Smooth muscle cell (in vitro differentiated cells): ENCODE results near the gene HM13. TPM values are rescaled to one million over a fixed set of nuclear protein-coding genes. Genes with fewer than 3 reads are reported as not detected.

Experiments
- DNase-seq: peaks from one replicate; lab custom pipeline; 2025; ENCODE audit not compliant: unreplicated experiment; lab: John Stamatoyannopoulos, UW
- H2AFZ ChIP-seq: fragments of 200-600 bp; sonication (generic); 2 replicates; pipeline ENCODE4 v1.6.0; 2016; ENCODE audit warnings: antibody characterized with exemption, low read depth, mild to moderate bottlenecking
- H3F3A ChIP-seq: fragments of 200-600 bp; sonication (generic); 2 replicates; pipeline ENCODE4 v1.6.0; 2017; ENCODE audit warnings: antibody characterized with exemption, low read depth
- H3K27ac ChIP-seq: fragments of 200-600 bp; sonication (generic); 2 replicates; pipeline ENCODE4 v1.5.1; 2016; ENCODE audit warnings: low read depth, mild to moderate bottlenecking
- H3K27me3 ChIP-seq: fragments of 200-600 bp; sonication (generic); 2 replicates; pipeline ENCODE4 v1.6.1; 2016; ENCODE audit warnings: low read depth, mild to moderate bottlenecking
- H3K36me3 ChIP-seq: fragments of 200-600 bp; sonication (generic); 2 replicates; pipeline ENCODE4 v1.5.1; 2016; ENCODE audit warnings: low read depth
- H3K4me1 ChIP-seq: fragments of 200-600 bp; sonication (generic); 2 replicates; pipeline ENCODE4 v1.5.1; 2016; ENCODE audit warnings: low read depth
- H3K4me2 ChIP-seq: fragments of 200-600 bp; sonication (generic); 2 replicates; pipeline ENCODE4 v1.6.0; 2016; ENCODE audit warnings: mild to moderate bottlenecking
- H3K4me3 ChIP-seq: fragments of 200-600 bp; sonication (generic); 2 replicates; pipeline ENCODE4 v1.5.1; 2016; ENCODE audit warnings: mild to moderate bottlenecking
- H3K79me2 ChIP-seq: fragments of 200-600 bp; sonication (generic); 2 replicates; pipeline ENCODE4 v1.6.0; 2016; ENCODE audit warnings: low read depth, mild to moderate bottlenecking
- H3K9ac ChIP-seq: fragments of 200-600 bp; sonication (generic); 2 replicates; pipeline ENCODE4 v1.6.0; 2016; ENCODE audit warnings: low read depth
- H3K9me3 ChIP-seq: fragments of 200-600 bp; sonication (generic); replicated peaks from 2 replicates; pipeline ENCODE4 v1.5.1; 2016; ENCODE audit warnings: low read depth
- H4K20me1 ChIP-seq: fragments of 200-600 bp; sonication (generic); 2 replicates; pipeline ENCODE4 v1.6.0; 2016; ENCODE audit warnings: low read depth
- CTCF ChIP-seq: fragments of 200-600 bp; sonication (generic); IDR thresholded peaks from 2 replicates; pipeline ENCODE4 v1.5.1; 2017; ENCODE audit warnings: borderline replicate concordance, mild to moderate bottlenecking, antibody characterized with exemption; ENCODE audit not compliant: insufficient read depth, poor library complexity, severe bottlenecking
- WGBS: methylation state at CpG from one replicate; pipeline ENCODE4 v1.1.7; 2016; ENCODE audit warnings: low lambda C conversion rate; 5-methylcytosine and 5-hydroxymethylcytosine counted together
- polyA plus RNA-seq: library from polyadenylated mRNA; unstranded; fragments of >200 nt; fragmentation: Nextera tagmentation; extraction: Ambion mirVana; gene quantifications from 2 replicates; pipeline ENCODE4 v1.2.1, GENCODE V29; 2016
- total RNA-seq: library from RNA; depleted of rRNA; stranded (reverse); fragments of >200 nt; gene quantifications from 2 replicates; pipeline ENCODE4 v1.2.3, GENCODE V29; 2014

The HM13 gene
- total and polyA plus RNA-seq, 2 experiments from 2014 or later = 210 to 336 TPM

DNA sequence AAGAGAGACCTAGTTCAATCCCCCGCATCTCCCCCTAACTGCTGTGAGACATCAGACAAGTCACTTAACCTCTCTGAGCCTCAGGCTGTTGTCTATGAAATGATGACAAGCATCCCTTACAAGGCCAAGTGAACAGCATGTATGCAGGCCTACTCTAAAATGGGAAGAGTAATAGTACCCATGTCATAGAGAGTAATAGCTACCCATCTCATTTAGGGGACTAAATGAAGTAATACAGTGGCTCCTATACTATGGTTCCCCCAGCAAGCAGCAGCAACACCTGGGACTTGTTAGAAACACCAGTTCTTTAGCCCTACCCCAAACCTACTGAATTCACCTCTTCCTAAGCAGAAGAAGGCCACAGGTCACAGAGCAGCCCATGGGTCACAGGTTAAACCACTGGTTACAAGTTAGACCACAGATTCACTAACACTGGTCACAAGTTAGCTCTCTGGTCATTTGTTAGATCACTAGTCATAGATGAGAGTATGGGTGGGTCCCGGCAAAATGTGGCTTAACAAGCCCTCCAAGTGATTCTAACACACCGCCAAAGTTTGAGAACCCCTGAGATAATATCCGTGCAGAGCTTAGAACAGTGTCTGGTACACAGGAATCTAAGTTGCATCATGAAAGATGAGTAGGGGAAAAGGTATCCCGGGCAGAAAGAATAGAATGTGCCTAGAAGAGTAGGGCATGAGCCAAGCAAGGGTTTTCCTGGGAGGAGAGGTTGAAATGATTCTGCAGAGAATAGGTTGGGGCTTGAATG lies 40.7 kb upstream of the HM13 start:
- H3K27ac ChIP-seq = no peak overlapping the region
- H3K27me3 ChIP-seq = no peaks in the 10 kb centered on the region
- no peaks in the 10 kb centered on the region for H3K79me2 ChIP-seq
- TF ChIP-seq CTCF = no peak
- H3K4me2 ChIP-seq = no peak overlapping the region
- no peak for DNase-seq
- no peaks in the 10 kb centered on the region for H3K36me3 ChIP-seq
- H3K9ac ChIP-seq = no peak overlapping the region
- H3K4me1 ChIP-seq = no peaks in the 10 kb centered on the region
- H2AFZ ChIP-seq = no peak overlapping the region
- no peaks in the 10 kb centered on the region for H4K20me1 ChIP-seq
- 70% methylated on average over 5 of the region's 5 CpGs for WGBS
- no peak overlapping the region for H3K4me3 ChIP-seq
- no peaks in the 10 kb centered on the region for H3K9me3 ChIP-seq
- H3F3A ChIP-seq = no peaks in the 10 kb centered on the region

DNA sequence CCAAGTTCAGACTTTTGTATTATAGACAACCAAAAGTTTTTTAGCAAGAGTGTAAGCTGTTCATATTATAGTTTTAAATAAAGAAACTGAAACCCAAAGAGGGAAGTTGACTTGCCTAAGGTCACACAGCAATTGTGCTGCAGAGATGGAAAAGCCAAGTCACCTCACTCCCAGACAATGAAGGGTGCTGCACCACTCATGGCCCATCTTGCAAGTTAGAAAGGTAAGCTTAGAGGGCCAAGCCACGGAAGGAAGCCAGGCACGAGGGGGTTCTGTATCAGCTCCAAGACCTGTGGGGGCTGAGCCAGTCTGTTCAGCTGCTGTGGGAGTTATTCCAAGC lies 40.2 kb upstream of the HM13 start:
- H3K27me3 ChIP-seq = no peaks in the 10 kb centered on the region
- 81% methylated on average over 2 of the region's 2 CpGs for WGBS
- no peak overlapping the region for H2AFZ ChIP-seq
- no peak overlapping the region for H3K9ac ChIP-seq
- no peak overlapping the region for H3K27ac ChIP-seq
- no peaks in the 10 kb centered on the region for H3K9me3 ChIP-seq
- no peaks in the 10 kb centered on the region for H4K20me1 ChIP-seq
- H3K4me2 ChIP-seq = no peak overlapping the region
- H3K36me3 ChIP-seq = no peaks in the 10 kb centered on the region
- no peaks in the 10 kb centered on the region for H3F3A ChIP-seq
- DNase-seq = no peak
- H3K79me2 ChIP-seq = no peaks in the 10 kb centered on the region
- TF ChIP-seq CTCF = no peak
- H3K4me3 ChIP-seq = no peak overlapping the region
- no peaks in the 10 kb centered on the region for H3K4me1 ChIP-seq

- Histone ChIP-seq H3K4me2 (peak within 1 kb of the TSS; percentile 77), H3F3A (no peaks in the 10 kb centered on the region), H3K9ac (no peak within 1 kb of the TSS), H3K36me3 (no peaks in the 10 kb centered on the region), H4K20me1 (no peaks in the 10 kb centered on the region), H3K79me2 (no peaks in the 10 kb centered on the region), H3K4me1 (no peaks in the 10 kb centered on the region), H3K4me3 (peak within 1 kb of the TSS; percentile 34), H2AFZ (no peak within 1 kb of the TSS), H3K27me3 (no peaks in the 10 kb centered on the region), H3K27ac (no peak within 1 kb of the TSS), H3K9me3 (no peaks in the 10 kb centered on the region)
- 64% methylated on average over 28 of the region's 33 CpGs for WGBS
- no peak for DNase-seq
- no peak for TF ChIP-seq CTCF
Measured at GRCh38 chr20:31474758-31475427, 39.3 kb upstream of the HM13 start, which contains the start of the genes DEFB124 and REM1. TSS of gene DEFB124 (minus strand) at chr20:31475127. CDS start at chr20:31473013, 2,114 bp downstream. TSS of gene REM1 (plus strand) at chr20:31475288. CDS start at chr20:31476446, 1,158 bp downstream.
